Heart left ventricle (tissue), 16 donors: Measurements from ENCODE around the gene DRG1. TPM values are rescaled to one million over a fixed set of nuclear protein-coding genes. Genes with fewer than 3 reads are reported as not detected.

Experiments
- ATAC-seq, 4 donors: fragments of 200-7000 bp; cut with Tn5 transposase; one replicate each; pipeline ENCODE4 v1.9.1; 2020 to 2022; ENCODE audit warnings: moderate library complexity in 4 of 4, mild to moderate bottlenecking in 3 of 4, moderate number of reproducible peaks in 1 of 4
- DNase-seq, 5 donors: peaks; one replicate each; pipeline ENCODE4 v3.0.0-alpha.2; 2020
- H3K27ac ChIP-seq, 12 donors: fragments of 200-600 bp; sonication (generic) in 4 of 12; one replicate each; pipeline versions ENCODE4 v1.5.0 to v1.8.0; 2016 to 2022; ENCODE audit warnings: mild to moderate bottlenecking in 2 of 12
- H3K27me3 ChIP-seq, 9 donors: fragments of 200-600 bp; sonication (generic) in 2 of 9; one replicate each; pipeline versions ENCODE4 v1.5.1 to v1.8.0; 2016 to 2022; ENCODE audit warnings: mild to moderate bottlenecking in 3 of 9
- H3K36me3 ChIP-seq, 9 donors: fragments of 200-600 bp; sonication (generic) in 2 of 9; one replicate each; pipeline versions ENCODE4 v1.5.0 to v1.8.0; 2018 to 2022; ENCODE audit warnings: mild to moderate bottlenecking in 2 of 9
- H3K4me1 ChIP-seq, 12 donors: fragments of 200-600 bp; sonication (generic) in 4 of 12; one replicate each; pipeline versions ENCODE4 v1.5.0 to v1.8.0; 2016 to 2022; ENCODE audit warnings: mild to moderate bottlenecking in 3 of 12
- H3K4me3 ChIP-seq, 12 donors: fragments of 200-600 bp; sonication (generic) in 4 of 12; one replicate each; pipeline versions ENCODE4 v1.5.0 to v1.8.0; 2017 to 2022; ENCODE audit warnings: mild to moderate bottlenecking in 9 of 12, moderate library complexity in 4 of 12
- H3K9me3 ChIP-seq, 12 donors: fragments of 200-600 bp; sonication (generic) in 4 of 12; one replicate each; pipeline versions ENCODE4 v1.5.0 to v1.8.0; 2016 to 2022; ENCODE audit warnings: mild to moderate bottlenecking in 1 of 12
- POLR2A ChIP-seq, 2 donors: fragments of 450-650 bp; IDR thresholded peaks; one replicate each; pipeline ENCODE4 v1.6.1; 2017; ENCODE audit warnings: antibody characterized with exemption in 2 of 2, mild to moderate bottlenecking in 2 of 2, moderate library complexity in 2 of 2
- WGBS, 4 donors: extraction: QIAGEN DNeasy Blood & Tissue Kit in 2 of 4; methylation state at CpG; one replicate each; pipeline versions ENCODE4 v1.1.5 to v1.1.7; 2013 to 2018; 5-methylcytosine and 5-hydroxymethylcytosine counted together
- intact Hi-C, 10 donors: fragments of 100-400 bp; cut with DNase I; formaldehyde crosslinking; loops; one replicate each; pipeline versions ENCODE4 v1.11.1 to v1.14.2; 2022
- polyA plus RNA-seq, 2 donors: library from polyadenylated mRNA; stranded (reverse); fragments of 200-250 nt; gene quantifications; one replicate each; pipeline ENCODE4 v1.2.3, GENCODE V29; 2013
- total RNA-seq, 9 donors: library from RNA; depleted of rRNA in 2 of 9; stranded (reverse); fragments of >200 nt in 2 of 9; fragmentation: NEBNext Ultra II Directional in 3 of 9; extraction: Animal tissue kit (Norgen Biotek cat#: 25700) in 3 of 9; gene quantifications; one replicate each; pipeline versions ENCODE4 v1.1.0 to v1.2.4, GENCODE V29; 2016 to 2023
- TF ChIP-seq, protein P1 (sequence below), 12 donors: fragments of 200-600 bp; sonication (generic) in 4 of 12; IDR thresholded peaks; one replicate each; pipeline versions ENCODE4 v1.5.0 to v1.8.0; 2018 to 2022; ENCODE audit warnings: antibody characterized with exemption in 12 of 12, mild to moderate bottlenecking in 5 of 12
- donor health status: ischemic (EF 13 %, LVEDD 7.1; RV severe dilation, severe dysfunction).
- donor health status: healthy with polysubstance abuse.
- donor health status: DM: no; HTN: yes; CAD: no.
- donor health status: DM: no; HTN: no; CAD: no.
- donor health status: ischemic (EF 25% LVEDD 6.9; RV normal size, moderate dysfunction).
- donor health status: ischemic (EF 25% LVEDD 5.7; RV mildly dilated, moderate dysfunction).
- donor health status: healthy.
- donor health status: DM: yes; HTN: yes; CAD: no.
- donor health status: ischemic (EF 35%, LVEDD 5.7; RV mildly dilated, moderate dysfunction).
- donor health status: nonischemic (EF 11% LVEDD 7.7; RV severe dilation, severe dysfunction).
- donor health status: DM: yes; HTN: yes; CAD: no.
- donor health status: PGD.
- donor health status: ischemic (EF 29% LVEDD 5.4; RV normal size, mild dysfunction).
- donor health status: nonischemic (EF 23%, LVEDD 6.1; RV moderate dilation, normal function).

DRG1 gene
- total and polyA plus RNA-seq, 11 donors, result 50.1 to 94.8 (median 55.5) TPM

DNA sequence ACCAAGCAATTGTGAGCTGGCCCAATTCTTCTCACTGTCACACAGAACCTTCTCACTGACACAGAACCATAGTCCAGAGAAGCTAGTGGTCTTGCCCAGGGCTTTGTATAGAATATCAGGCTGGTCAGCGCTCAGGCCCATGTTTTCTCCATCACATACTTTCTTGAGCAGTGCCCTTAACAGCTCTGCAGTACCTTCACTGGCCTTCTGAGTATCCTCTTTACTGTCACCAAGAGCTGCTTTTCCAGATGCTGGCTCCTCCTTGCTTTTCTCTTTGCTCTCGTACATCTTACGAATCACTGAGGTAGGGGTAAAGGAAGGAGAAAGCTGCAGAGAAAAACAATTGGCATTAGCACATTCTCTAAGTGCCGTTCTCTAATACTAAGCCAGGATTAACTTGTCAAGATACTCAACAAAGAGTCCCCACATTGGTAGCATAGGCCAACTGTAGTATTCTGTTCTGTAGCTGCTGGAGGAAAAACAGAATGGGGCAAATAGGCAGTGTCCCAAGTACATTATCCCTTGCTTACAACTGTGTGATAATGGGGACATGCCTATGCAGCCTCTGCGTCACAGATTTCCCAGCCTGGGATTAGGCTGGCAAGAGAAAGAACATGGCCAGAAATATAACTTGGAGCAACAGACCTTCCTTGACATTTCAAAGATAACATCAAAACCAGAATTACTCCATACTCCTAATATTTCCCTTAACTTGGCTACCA is 43.5 kb downstream of the DRG1 start:
- Histone ChIP-seq H3K36me3 (peaks cover 0 to 98% (median 83%) of the 10 kb centered on the region in 9 donors), H3K27ac (peak overlapping the region in 9 of 12 donors; percentile 4 to 72 (median 45)), H3K4me1 (peaks cover 0 to 63% (median 16%) of the 10 kb centered on the region in 12 donors), H3K27me3 (no peaks in the 10 kb centered on the region), H3K4me3 (no peak overlapping the region), H3K9me3 (no peaks in the 10 kb centered on the region)
- TF ChIP-seq, protein P1, sequence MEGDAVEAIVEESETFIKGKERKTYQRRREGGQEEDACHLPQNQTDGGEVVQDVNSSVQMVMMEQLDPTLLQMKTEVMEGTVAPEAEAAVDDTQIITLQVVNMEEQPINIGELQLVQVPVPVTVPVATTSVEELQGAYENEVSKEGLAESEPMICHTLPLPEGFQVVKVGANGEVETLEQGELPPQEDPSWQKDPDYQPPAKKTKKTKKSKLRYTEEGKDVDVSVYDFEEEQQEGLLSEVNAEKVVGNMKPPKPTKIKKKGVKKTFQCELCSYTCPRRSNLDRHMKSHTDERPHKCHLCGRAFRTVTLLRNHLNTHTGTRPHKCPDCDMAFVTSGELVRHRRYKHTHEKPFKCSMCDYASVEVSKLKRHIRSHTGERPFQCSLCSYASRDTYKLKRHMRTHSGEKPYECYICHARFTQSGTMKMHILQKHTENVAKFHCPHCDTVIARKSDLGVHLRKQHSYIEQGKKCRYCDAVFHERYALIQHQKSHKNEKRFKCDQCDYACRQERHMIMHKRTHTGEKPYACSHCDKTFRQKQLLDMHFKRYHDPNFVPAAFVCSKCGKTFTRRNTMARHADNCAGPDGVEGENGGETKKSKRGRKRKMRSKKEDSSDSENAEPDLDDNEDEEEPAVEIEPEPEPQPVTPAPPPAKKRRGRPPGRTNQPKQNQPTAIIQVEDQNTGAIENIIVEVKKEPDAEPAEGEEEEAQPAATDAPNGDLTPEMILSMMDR (IDR thresholded peaks at IDR 0.05), result no peak
- TF ChIP-seq POLR2A (IDR thresholded peaks at IDR 0.05), result no peak
- intact Hi-C loops, result no loop called here
- WGBS, 4 donors, result 70 to 77% (median 71%) methylated on average over 5 of the region's 5 CpGs
- DNase-seq (peak in 3 of 5 donors; percentile 29 to 64 (median 49)), ATAC-seq (peak; percentile 79 to 85 (median 80))

DNA sequence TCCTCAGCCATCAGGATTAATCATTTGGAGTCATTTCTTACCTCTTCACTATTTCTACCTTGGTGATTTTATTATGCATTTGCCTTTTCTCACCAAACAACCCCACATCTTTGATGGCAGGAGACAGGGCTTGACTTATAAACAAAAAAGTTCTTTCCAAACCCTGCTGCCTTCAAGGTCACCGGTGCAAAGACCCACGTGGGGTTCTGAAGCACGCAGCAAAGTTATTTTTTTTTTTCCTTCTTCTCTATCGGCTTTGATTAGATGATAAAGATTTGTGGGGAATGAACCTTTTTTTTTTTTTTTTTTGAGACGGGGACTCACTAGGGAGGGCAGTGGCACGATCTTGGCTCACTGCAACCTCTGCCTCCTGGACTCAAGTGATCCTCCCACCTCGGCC is 44.1 kb downstream of the DRG1 start:
- Histone ChIP-seq H3K27me3 (no peaks in the 10 kb centered on the region), H3K36me3 (peaks cover 0 to 98% (median 78%) of the 10 kb centered on the region in 9 donors), H3K27ac (peak overlapping the region in 8 of 12 donors; percentile 1 to 72 (median 49)), H3K4me3 (no peak overlapping the region), H3K9me3 (no peaks in the 10 kb centered on the region), H3K4me1 (peaks cover 0 to 69% (median 18%) of the 10 kb centered on the region in 12 donors)
- WGBS, 4 donors, result 76 to 81% (median 79%) methylated on average over 7 of the region's 7 CpGs
- TF ChIP-seq, protein P1 (IDR thresholded peaks at IDR 0.05), result no peak
- no peak for TF ChIP-seq POLR2A (IDR thresholded peaks at IDR 0.05)
- ATAC-seq (no peak), DNase-seq (no peak)
- intact Hi-C loops, result no loop called here

DNA sequence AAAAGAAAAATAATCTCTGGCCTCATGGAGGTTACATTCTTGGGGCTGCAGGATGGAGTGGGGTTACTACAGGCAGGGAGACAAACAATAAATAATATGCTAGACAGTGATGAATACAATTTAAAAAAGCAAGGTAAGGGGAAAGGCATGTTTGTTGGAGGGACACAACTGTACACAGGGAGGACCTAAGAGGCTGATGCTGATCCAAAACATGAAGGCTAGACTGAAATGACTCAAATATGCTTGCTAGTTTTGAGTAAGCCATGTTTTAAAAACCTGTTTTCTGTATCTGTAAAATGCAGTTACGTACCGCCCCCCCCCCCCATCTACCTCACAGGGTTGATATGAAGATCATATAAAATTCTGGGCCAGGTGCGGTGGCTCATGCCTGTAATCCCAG is 46.2 kb downstream of the DRG1 start:
- peak overlapping the region in 6 of 12 donors; percentile 3 to 72 (median 28) for H3K27ac ChIP-seq
- H3K4me1 ChIP-seq, result peaks cover 0 to 66% (median 17%) of the 10 kb centered on the region in 12 donors
- no peaks in the 10 kb centered on the region for H3K27me3 ChIP-seq
- H3K36me3 ChIP-seq, result peaks cover 0 to 93% (median 57%) of the 10 kb centered on the region in 9 donors
- TF ChIP-seq POLR2A (IDR thresholded peaks at IDR 0.05), result no peak
- TF ChIP-seq, protein P1 (IDR thresholded peaks at IDR 0.05), result no peak
- no peaks in the 10 kb centered on the region for H3K9me3 ChIP-seq
- no peak overlapping the region for H3K4me3 ChIP-seq
- intact Hi-C loops, result no loop called here
- WGBS, 4 donors, result 85 to 95% (median 89%) methylated on average over 3 of the region's 3 CpGs
- ATAC-seq (no peak), DNase-seq (no peak)

DNA sequence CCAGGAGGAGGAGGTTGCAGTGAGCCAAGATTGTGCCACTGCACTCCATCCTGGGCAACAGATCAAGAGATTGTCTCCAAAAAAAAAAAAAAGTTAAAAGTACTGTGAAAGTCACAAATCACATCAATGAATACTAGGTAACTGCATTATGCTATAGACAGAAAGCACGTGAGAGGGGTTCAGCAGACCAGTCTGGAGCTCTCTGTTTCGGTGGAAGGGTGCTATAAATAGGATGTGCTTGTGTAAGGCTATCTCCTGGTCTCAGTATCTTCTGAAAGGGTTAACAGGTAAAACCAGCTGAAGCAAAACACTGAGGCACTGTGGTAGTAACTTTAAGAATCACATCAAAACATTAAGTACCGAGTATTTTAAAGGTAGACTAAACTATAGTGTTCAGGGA is 46.8 kb downstream of the DRG1 start:
- Histone ChIP-seq H3K4me3 (no peak overlapping the region), H3K27me3 (no peaks in the 10 kb centered on the region), H3K36me3 (peaks cover 0 to 87% (median 51%) of the 10 kb centered on the region in 9 donors), H3K9me3 (no peaks in the 10 kb centered on the region), H3K27ac (peak overlapping the region in 7 of 12 donors; percentile 3 to 88 (median 54)), H3K4me1 (peaks cover 0 to 66% (median 17%) of the 10 kb centered on the region in 12 donors)
- TF ChIP-seq POLR2A (IDR thresholded peaks at IDR 0.05), result no peak
- TF ChIP-seq, protein P1 (IDR thresholded peaks at IDR 0.05), result no peak
- intact Hi-C loops, result no loop called here
- no peak for DNase-seq
- 44 to 63% (median 50%) methylated on average over 3 of the region's 3 CpGs for WGBS, 4 donors
- ATAC-seq, result no peak
